ENCODE measurements around the gene BMP15. TPM values are rescaled to one million over a fixed set of nuclear protein-coding genes. Genes with fewer than 3 reads are reported as not detected.

The BMP15 gene
- total RNA-seq, 2 donors from 2014 or later = not detected

DNA sequence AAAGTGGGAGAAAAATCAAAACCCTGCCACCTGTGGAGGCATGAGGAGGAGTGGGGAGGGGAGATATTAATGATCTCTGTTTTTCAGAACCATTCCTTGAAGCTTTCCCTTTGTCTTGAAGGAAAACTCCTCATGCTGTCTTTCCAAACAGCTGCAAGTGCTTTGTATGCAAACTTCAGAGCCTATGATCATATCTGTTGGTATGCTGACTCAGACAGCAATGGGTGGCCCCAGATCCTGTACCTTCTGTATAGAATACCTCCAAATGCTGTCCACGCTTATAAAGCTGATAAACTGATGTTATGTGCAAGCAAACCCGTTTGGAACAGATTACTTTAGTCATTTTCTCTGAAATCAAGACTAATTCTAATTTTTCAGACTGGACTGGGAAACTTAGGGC is 31.9 kb downstream of the BMP15 start:
- Histone ChIP-seq H3K9ac (ENCODE audit: low read depth in 2 of 2, low read length in 2 of 2) (no peak overlapping the region), H3K4me3 (no peak overlapping the region), H3K36me3 (no peaks in the 10 kb centered on the region), H3K4me1 (no peaks in the 10 kb centered on the region), H3K27me3 (no peaks in the 10 kb centered on the region), H3K27ac (no peak overlapping the region), H3K9me3 (no peaks in the 10 kb centered on the region)
- intact Hi-C loops (cut with DNase I) = no loop called here
- no peak for TF ChIP-seq CTCF (IDR thresholded peaks at IDR 0.05)
- DNase-seq = no peak

- Histone ChIP-seq H3K9ac (ENCODE audit: low read depth in 2 of 2, low read length in 2 of 2) (no peak overlapping the region), H3K27ac (no peak overlapping the region), H3K4me1 (no peaks in the 10 kb centered on the region), H3K9me3 (no peaks in the 10 kb centered on the region), H3K4me3 (no peak overlapping the region), H3K27me3 (no peaks in the 10 kb centered on the region), H3K36me3 (no peaks in the 10 kb centered on the region)
- intact Hi-C loops (cut with DNase I) = no loop called here
- TF ChIP-seq CTCF (IDR thresholded peaks at IDR 0.05) = no peak
- no peak for DNase-seq
Observed at GRCh38 chrX:50952406-50952805, 41.9 kb downstream of the BMP15 start.

- no peak overlapping the region for H3K9ac ChIP-seq (ENCODE audit: low read depth in 2 of 2, low read length in 2 of 2)
Observed at GRCh38 chrX:50953832-50954231, 43.3 kb downstream of the BMP15 start.

DNA sequence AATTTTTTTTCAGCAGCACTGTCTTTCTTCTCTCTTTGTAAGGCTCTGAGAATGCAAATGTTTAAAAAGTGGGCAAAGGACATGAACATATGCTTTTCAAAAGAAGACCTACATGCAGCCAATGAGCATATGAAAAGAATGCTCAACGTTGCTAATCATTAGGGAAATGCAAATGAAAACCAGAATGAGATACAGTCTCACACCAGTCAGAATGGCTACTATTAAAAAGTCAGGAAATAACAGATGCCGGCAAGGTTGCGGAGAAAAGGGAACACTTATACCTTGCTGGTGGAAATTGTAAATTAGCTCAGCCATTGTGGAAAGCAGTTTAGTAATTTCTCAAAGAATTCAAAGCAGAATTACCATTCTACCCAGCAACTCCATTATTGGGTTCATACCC is 51.6 kb downstream of the BMP15 start:
- H3K4me3 ChIP-seq = no peak overlapping the region
- no peak overlapping the region for H3K27ac ChIP-seq
- H3K4me1 ChIP-seq = no peaks in the 10 kb centered on the region
- TF ChIP-seq CTCF (IDR thresholded peaks at IDR 0.05) = no peak
- intact Hi-C loops (cut with DNase I) = no loop called here
- DNase-seq = no peak
- H3K9ac ChIP-seq (ENCODE audit: low read depth in 2 of 2, low read length in 2 of 2) = no peak overlapping the region
- no peaks in the 10 kb centered on the region for H3K36me3 ChIP-seq
- H3K27me3 ChIP-seq = no peaks in the 10 kb centered on the region
- no peaks in the 10 kb centered on the region for H3K9me3 ChIP-seq

More at GRCh38 chrX:50953832-50954231, 43.3 kb downstream of the BMP15 start:
- no peaks in the 10 kb centered on the region for H3K9me3 ChIP-seq
- DNase-seq = no peak
- no peaks in the 10 kb centered on the region for H3K36me3 ChIP-seq
- TF ChIP-seq CTCF (IDR thresholded peaks at IDR 0.05) = no peak
- no peak overlapping the region for H3K27ac ChIP-seq
- no peaks in the 10 kb centered on the region for H3K4me1 ChIP-seq
- no peak overlapping the region for H3K4me3 ChIP-seq
- intact Hi-C loops (cut with DNase I) = no loop called here
- H3K27me3 ChIP-seq = no peaks in the 10 kb centered on the region

- H3K9ac ChIP-seq (ENCODE audit: low read depth in 2 of 2, low read length in 2 of 2) = no peak overlapping the region
- H3K4me3 ChIP-seq = no peak overlapping the region
- no peaks in the 10 kb centered on the region for H3K27me3 ChIP-seq
- intact Hi-C loops (cut with DNase I) = no loop called here
- H3K4me1 ChIP-seq = no peaks in the 10 kb centered on the region
- no peaks in the 10 kb centered on the region for H3K9me3 ChIP-seq
- TF ChIP-seq CTCF (IDR thresholded peaks at IDR 0.05) = no peak
- H3K36me3 ChIP-seq = no peaks in the 10 kb centered on the region
- no peak overlapping the region for H3K27ac ChIP-seq
- DNase-seq = no peak
Observed at GRCh38 chrX:50963842-50964241, 53.3 kb downstream of the BMP15 start.

Other genes with a start within 250 kb of the BMP15 start
- 1 to 10 TPM; 2.2 to 3.3 TPM for gene SHROOM4, start 96.5 kb upstream of the BMP15 start, total RNA-seq

Measured in colonic mucosa (tissue), 4 donors.